HG02943 (cell line): Measurements from ENCODE around the gene RPS6KA2.

Source experiments
- ATAC-seq: cut with Tn5 transposase; IDR thresholded peaks from one replicate; pipeline ENCODE4 v1.9.1; 2021; ENCODE audit warnings: mild to moderate bottlenecking, low read depth, moderate library complexity; ENCODE audit not compliant: unreplicated experiment

RPS6KA2 gene

GRCh38 chr6:166476634-166477215, 150.3 kb downstream of the RPS6KA2 start:
- no peak for ATAC-seq

- no peak for ATAC-seq
These were observed 150.9 kb downstream of the RPS6KA2 start for GRCh38 chr6:166476061-166476591.

DNA sequence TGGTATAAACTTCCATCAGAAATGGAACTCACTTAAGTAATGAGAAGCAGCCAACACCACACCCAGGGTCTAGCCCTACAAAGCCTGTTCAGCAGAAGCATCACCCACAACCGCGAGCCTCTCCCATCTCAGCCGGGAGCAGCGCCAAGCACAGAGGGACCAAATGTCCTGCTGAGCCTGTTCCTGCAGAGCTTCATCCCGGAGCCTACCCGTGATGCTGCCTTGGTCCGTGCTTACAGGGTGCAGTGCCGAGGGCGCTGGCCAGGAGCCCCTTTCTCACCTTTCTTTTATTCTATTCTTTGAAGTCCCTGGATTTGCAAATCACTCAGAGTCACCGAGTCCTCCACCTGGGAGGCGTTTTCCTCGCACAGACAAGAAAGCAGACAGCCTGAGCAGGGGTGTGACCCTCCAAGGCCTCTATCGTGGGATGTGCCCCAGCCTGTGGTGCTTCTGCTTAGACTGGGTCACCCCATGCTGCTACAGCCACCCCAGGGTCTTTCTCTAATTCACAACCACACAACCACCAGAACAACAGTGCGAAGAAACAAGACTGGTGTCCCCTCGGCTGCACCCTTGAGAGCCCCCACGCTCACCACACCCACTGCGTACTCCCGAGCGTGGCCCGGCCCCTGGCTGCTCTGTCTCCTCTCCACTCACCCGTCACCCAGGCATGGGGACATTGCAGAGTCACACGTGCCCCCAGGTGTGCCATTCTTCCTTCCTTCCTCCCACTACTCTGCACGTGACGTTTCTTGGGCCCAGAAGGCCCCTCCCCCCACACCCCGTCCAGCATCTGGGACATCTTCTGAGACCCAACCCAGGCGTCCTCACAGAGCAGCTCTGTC, 152.1 kb downstream of the RPS6KA2 start:
- ATAC-seq: no peak

DNA sequence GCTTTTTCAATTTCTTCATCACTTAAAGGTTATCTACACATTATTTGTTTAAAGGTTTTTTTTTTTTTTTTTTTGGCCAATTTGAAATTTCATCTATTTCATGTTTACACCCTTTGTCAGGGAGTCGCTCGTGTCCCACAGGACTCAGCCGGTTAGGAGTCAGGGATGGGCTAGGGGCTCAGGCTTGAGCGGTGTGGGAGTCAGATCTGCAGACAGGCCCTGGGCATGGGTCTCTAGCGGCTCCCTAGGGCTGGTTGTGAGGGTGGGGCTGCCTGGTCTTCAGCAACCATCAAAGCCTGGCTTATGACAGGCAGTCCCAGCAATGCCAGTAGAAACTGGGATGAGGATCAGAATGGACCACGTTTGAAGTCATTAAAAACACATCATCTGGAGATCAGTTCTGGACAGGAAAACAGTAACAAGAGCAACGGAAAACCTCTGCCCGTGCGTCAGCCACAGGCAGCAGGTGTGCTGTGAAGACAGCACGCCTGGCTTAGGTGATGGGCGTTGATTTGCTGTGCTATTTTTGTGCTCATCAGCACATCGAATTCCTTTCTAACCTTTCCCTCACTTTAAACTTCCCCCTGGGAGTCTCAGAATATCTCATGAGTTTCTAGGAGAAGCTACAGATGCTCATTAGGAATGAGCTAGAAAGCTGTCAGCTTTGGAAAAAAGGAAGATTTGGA, 153.0 kb downstream of the RPS6KA2 start:
- ATAC-seq: no peak

- ATAC-seq: no peak
These were observed 154.4 kb downstream of the RPS6KA2 start for GRCh38 chr6:166472636-166473035.

DNA sequence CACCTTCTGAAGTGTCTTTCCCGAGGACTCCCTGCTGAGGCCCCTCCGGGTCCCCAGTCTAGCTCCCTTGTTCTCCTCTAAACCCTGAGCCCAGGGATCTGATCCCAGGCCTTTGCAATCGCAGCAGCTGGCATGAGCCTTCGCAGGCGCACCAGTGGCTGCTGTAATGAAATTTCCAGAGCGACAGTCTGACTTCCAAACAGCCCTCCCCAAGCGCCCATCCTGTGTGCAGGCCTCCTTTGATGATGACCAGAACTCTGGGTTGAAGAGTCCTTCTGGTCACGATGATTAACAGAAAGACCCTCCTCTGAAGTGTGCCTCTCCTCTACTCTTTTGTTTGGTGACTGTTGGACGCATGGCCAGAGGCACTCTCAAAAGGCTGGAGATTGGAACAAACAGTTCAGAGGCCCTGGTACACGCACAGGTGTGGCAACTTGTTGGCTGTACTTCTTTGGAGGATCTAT, 155.2 kb downstream of the RPS6KA2 start:
- no peak for ATAC-seq

DNA sequence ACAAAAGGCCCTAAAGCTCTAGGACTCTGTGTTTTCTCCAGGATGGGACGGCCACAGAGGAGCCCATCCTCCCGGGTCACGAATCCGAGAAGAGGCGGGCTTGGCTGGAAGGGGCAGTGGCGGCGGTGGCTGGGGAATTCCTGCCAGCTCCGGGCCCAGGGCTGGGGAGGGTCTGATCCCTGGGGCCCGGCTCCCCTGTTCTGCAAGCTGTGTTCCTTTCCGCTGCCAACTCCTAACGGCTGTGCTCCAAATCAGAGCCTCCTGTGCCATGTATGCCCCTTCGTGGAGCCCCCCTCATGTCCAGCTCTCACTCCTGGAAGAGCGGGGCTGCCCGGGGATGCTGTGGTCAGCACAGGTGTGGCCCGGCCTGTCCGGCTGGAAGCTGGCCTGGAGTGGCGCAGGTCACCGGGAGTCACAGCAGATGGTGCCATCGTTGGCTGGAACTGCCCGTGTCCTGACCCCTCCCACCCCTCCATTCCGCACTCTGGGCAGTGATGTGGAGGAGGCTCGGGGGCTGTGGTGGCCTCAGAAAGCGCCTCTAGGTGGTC, 156.1 kb downstream of the RPS6KA2 start:
- no peak for ATAC-seq

DNA sequence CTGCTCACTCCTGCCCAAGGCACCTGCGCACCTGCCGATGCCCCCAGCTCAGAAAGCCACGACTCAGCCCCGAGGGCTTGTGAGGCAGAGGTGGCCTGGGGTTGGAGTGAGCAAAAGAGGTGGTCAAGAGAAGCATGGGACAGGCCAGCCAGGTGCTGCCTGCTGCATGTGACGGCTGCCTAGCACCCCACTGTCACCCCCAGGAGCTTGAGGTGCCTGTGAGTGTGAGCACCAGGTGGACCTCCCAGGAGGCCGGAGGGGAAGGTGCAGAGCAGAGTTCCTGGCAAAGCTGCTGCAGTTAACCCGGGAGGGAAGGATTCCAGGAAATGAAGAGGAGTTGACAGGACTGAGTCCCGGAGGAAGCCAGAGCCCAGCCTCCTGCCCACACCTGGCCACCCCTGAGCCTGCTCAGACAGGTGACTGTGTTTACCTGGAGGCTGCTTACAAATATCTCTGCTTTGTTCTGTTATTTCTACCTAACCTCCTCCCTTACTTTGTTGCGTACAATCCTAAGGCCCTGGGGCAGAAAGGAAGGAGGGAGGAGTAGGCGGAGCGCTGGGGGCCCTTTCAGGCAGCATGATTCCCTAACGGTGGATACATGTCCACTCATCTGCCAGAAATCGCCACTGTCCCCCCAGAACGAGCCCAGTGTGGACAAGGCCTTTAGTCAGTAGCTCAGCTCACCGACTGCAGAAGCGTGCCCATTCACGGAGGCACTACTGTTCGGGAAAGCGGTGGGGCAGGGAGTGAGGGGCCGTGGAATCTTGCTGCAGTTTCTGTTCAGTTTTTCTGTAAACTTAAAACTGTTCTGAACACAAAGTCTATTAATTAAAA, 156.8 kb downstream of the RPS6KA2 start:
- ATAC-seq: no peak

GRCh38 chr6:166469426-166469961, 157.6 kb downstream of the RPS6KA2 start:
- ATAC-seq: no peak

- no peak for ATAC-seq
These were observed 159.5 kb downstream of the RPS6KA2 start for GRCh38 chr6:166467436-166468000.

GRCh38 chr6:166466178-166467122, 160.6 kb downstream of the RPS6KA2 start:
- ATAC-seq: no peak

DNA sequence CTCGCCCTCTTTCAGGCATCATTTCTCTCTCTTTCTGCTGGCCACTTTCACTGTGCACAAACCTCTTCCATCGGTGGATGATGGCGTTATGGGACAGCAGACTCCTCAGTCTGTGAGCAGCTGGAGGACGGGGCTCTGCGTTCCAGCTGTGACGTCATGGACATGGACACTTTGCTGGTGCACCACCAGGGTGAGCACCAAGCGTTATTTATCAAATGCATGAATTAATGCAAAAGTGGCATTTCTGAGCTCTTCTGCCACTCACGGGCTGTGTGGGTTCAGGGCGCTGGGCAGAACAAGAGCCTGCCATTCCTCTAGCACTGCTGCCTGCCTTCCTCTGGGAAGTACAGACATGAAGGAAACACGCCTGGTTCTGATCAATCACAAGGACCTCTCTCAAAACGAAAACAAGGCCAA, 161.4 kb downstream of the RPS6KA2 start:
- ATAC-seq: no peak

GRCh38 chr6:166465003-166465399, 162.1 kb downstream of the RPS6KA2 start:
- ATAC-seq: no peak

GRCh38 chr6:166464068-166465002, 162.7 kb downstream of the RPS6KA2 start:
- no peak for ATAC-seq

DNA sequence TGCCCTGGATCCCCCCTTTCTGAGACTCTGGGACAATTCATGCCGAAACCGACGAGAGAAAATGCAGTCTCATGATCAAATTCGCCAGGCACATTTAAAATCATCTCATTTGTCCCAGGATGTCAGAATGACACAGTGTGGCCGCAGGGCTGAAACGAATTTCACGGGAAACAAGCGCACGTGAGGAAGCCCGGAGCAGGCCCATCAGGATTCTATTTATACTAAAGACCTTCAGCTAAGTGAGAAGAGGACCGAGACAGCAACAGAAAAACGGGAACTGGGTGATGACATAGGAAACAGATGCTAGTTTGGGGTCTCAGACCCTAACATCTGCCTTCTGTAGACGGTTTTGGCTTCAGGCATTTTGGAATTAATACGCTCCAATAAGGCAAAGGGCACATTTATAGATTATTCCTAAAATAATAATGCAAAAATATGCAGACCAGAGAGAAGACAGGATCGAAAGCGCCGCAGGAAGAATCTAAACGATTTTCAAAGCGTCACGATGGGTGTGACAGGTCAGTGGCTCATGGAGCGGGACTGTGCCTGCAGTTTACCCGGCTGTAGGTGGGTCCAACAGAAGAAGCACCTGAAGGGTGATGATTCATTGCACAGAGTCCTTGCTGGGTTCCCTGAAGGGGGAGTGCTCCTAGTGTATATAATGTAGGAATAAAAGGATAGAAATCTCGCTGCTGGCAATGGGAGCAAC, 163.5 kb downstream of the RPS6KA2 start:
- ATAC-seq: no peak

DNA sequence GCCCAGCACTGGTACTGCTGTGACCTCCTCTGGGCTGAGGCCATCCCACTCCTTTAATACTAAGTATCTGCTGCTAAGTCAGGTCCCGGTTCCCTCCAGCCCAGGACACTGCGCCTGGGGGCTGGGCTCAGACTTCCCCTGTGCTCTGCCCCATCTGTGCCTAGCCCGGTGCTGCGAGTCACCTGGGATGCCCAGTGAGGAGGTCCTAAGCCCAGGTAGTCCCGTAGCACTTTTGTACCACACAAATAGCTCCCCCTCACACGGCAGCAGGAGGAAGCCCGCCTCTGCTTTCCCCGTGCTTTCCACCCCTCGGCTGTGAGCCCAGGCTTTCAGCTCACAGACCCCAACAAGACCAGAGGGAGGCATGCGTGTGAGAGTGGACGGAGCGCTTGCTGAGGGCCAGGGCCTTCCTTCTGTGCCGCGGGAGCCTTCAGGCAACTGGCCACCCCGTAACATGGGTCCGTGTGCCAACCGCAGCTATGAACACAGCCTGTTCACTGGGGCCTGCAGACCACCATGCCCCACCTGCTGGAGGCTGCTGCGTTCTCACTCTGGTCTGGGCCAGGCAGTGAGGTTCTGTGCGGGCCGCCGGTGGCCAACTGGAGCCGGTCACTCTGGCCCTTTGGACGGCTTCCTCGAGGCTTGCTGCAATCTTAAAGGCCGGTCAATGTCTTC, 164.5 kb downstream of the RPS6KA2 start:
- ATAC-seq: no peak
